Ovary (tissue), 9 donors: Measurements from ENCODE around the gene MAML2. TPM values are rescaled to one million over a fixed set of nuclear protein-coding genes. Genes with fewer than 3 reads are reported as not detected.

Experiments
- DNase-seq, 5 donors: peaks; one replicate each; pipeline ENCODE4 v3.0.0-alpha.2; 2019 to 2020
- H3K27ac ChIP-seq, 2 donors: fragments of 200-600 bp; one replicate each; pipeline versions ENCODE4 v1.5.1 to v1.8.0; 2019 to 2022
- H3K27me3 ChIP-seq: fragments of 200-600 bp; one replicate; pipeline ENCODE4 v1.8.0; 2022
- H3K36me3 ChIP-seq: fragments of 200-600 bp; sonication (generic); one replicate; pipeline ENCODE4 v1.5.1; 2019
- H3K4me1 ChIP-seq: one replicate; pipeline ENCODE4 v1.8.1; 2013; ENCODE audit warnings: mild to moderate bottlenecking, moderate library complexity; ENCODE audit not compliant: insufficient read depth
- H3K4me3 ChIP-seq: fragments of 200-600 bp; sonication (generic); one replicate; pipeline ENCODE4 v1.5.1; 2017
- H3K9me3 ChIP-seq, 2 donors: fragments of 200-600 bp in 1 of 2; sonication (generic) in 1 of 2; one replicate each; pipeline versions ENCODE4 v1.5.1 to v1.8.1; 2013 to 2019; ENCODE audit warnings: mild to moderate bottlenecking in 1 of 2, moderate library complexity in 1 of 2
- CTCF ChIP-seq, 3 donors: fragments of 450-650 bp in 2 of 3; fragments of 200-600 bp in 1 of 3; IDR thresholded peaks; one replicate each; pipeline versions ENCODE4 v1.5.1 to v1.8.0; 2016 to 2022; ENCODE audit warnings: antibody characterized with exemption in 3 of 3, mild to moderate bottlenecking in 1 of 3
- EP300 ChIP-seq: sonication (generic); formaldehyde crosslinking; IDR thresholded peaks from one replicate; pipeline ENCODE4 v1.6.1; 2017; ENCODE audit warnings: antibody characterized with exemption
- POLR2A ChIP-seq: fragments of 450-650 bp; IDR thresholded peaks from one replicate; pipeline ENCODE4 v1.6.1; 2017; ENCODE audit warnings: antibody characterized with exemption, mild to moderate bottlenecking, moderate library complexity
- WGBS, 3 donors: extraction: QIAGEN DNeasy Blood & Tissue Kit in 1 of 3; methylation state at CpG; one replicate each; pipeline versions ENCODE4 v1.1.5 to v1.1.7; 2013 to 2017; 5-methylcytosine and 5-hydroxymethylcytosine counted together
- intact Hi-C, 4 donors: fragments of 100-400 bp; cut with DNase I; formaldehyde crosslinking; loops; one replicate each; pipeline versions ENCODE4 v1.11.0 to v1.15.1; 2022 to 2023
- polyA plus RNA-seq, 2 donors: library from polyadenylated mRNA; stranded (reverse); fragments of 200-250 nt in 1 of 2; fragments of 350-450 nt in 1 of 2; fragmentation: Illumina TruSeq in 1 of 2; extraction: RNeasy Lipid Tissue Mini Kit (QIAGEN cat#74804) in 1 of 2; gene quantifications; one replicate each; pipeline ENCODE4 v1.2.3, GENCODE V29; 2013 to 2014
- total RNA-seq, 7 donors: library from RNA; depleted of rRNA in 2 of 7; stranded (reverse); fragments of >200 nt in 2 of 7; fragmentation: NEBNext Ultra II Directional in 3 of 7; extraction: Animal tissue kit (Norgen Biotek cat#: 25700) in 3 of 7; gene quantifications; one replicate each; pipeline versions ENCODE4 v1.1.0 to v1.2.4, GENCODE V29; 2016 to 2023
- donor health status: DM: no; HTN: no; CAD: no; lungs with moderate emphysema.
- donor health status: DM: no; HTN: no; CAD: no.
- donor health status: Bipolar disorder and iron deficiency.
- donor health status: DM: yes; HTN: yes; CAD: no.
- donor health status: DM: no; HTN: no; CAD: no.
- donor health status: DM: yes; HTN: yes; CAD: no.

Gene MAML2
- total and polyA plus RNA-seq, 9 donors, result 7.3 to 17.5 (median 14.6) TPM

GRCh38 chr11:96056576-96056975, 286.4 kb downstream of the MAML2 start:
- DNase-seq, result no peak
- no peaks in the 10 kb centered on the region for H3K9me3 ChIP-seq
- TF ChIP-seq POLR2A (no peak), EP300 (no peak), CTCF (IDR thresholded peaks at IDR 0.05) (no peak)
- H3K27me3 ChIP-seq, result no peaks in the 10 kb centered on the region
- 86 to 91% (median 88%) methylated on average over 2 of the region's 2 CpGs for WGBS, 3 donors
- H3K27ac ChIP-seq, result no peak overlapping the region
- intact Hi-C loops, result loop anchor here in 3 of 4 donors (5.0 kb wide), 1 partner anchor 286 kb away; the partner anchor contains the start of gene MAML2 (in 3 of the 3)
- H3K4me3 ChIP-seq, result no peak overlapping the region
- no peaks in the 10 kb centered on the region for H3K36me3 ChIP-seq
- peaks cover 8% of the 10 kb centered on the region for H3K4me1 ChIP-seq

GRCh38 chr11:96055706-96056387, 287.1 kb downstream of the MAML2 start:
- DNase-seq, result no peak
- no peaks in the 10 kb centered on the region for H3K27me3 ChIP-seq
- no peaks in the 10 kb centered on the region for H3K36me3 ChIP-seq
- no peak for TF ChIP-seq EP300
- TF ChIP-seq POLR2A, result no peak
- TF ChIP-seq CTCF (IDR thresholded peaks at IDR 0.05), result no peak
- intact Hi-C loops, result loop anchor here in 3 of 4 donors (5.0 kb wide), 1 partner anchor 286 kb away; the partner anchor contains the start of gene MAML2 (in 3 of the 3)
- no peak overlapping the region for H3K4me3 ChIP-seq
- no peak overlapping the region for H3K27ac ChIP-seq
- H3K4me1 ChIP-seq, result peaks cover 8% of the 10 kb centered on the region
- no peaks in the 10 kb centered on the region for H3K9me3 ChIP-seq
- WGBS, 3 donors, result 87 to 96% (median 91%) methylated on average over 3 of the region's 3 CpGs

- no peak for DNase-seq
- Histone ChIP-seq H3K9me3 (no peaks in the 10 kb centered on the region), H3K4me3 (no peak overlapping the region), H3K36me3 (no peaks in the 10 kb centered on the region), H3K27me3 (no peaks in the 10 kb centered on the region), H3K4me1 (peaks cover 14% of the 10 kb centered on the region), H3K27ac (no peak overlapping the region)
- intact Hi-C loops, result loop anchor here (5.0 kb wide), 1 partner anchor 287 kb away; the partner anchor contains the start of gene MAML2 (in 4 of the 4)
- TF ChIP-seq CTCF (IDR thresholded peaks at IDR 0.05), result peak; percentile 28 to 66 (median 47)
- TF ChIP-seq POLR2A, result no peak
- WGBS, 3 donors, result 67 to 74% (median 69%) methylated on average over 2 of the region's 2 CpGs
Measured at GRCh38 chr11:96054870-96055705, 287.9 kb downstream of the MAML2 start.

- intact Hi-C loops, result loop anchor here in 1 of 4 donors (5.0 kb wide), 1 partner anchor 289 kb away; the partner anchor contains the start of gene MAML2
- Histone ChIP-seq H3K27me3 (no peaks in the 10 kb centered on the region), H3K4me1 (peaks cover 11% of the 10 kb centered on the region), H3K36me3 (no peaks in the 10 kb centered on the region), H3K9me3 (no peaks in the 10 kb centered on the region), H3K4me3 (no peak overlapping the region), H3K27ac (no peak overlapping the region)
- 47 to 61% (median 51%) methylated on average over 2 of the region's 2 CpGs for WGBS, 3 donors
- no peak for DNase-seq
- TF ChIP-seq CTCF (IDR thresholded peaks at IDR 0.05) (no peak), POLR2A (no peak), EP300 (no peak)
Measured at GRCh38 chr11:96052921-96053651, 289.9 kb downstream of the MAML2 start.
